SW 1271 (cell line): ENCODE results near the gene NOPCHAP1.

Experiments
- DNase-seq, 2 experiments: peaks; one replicate each; lab custom pipeline; 2025; lab: John Stamatoyannopoulos, UW

The NOPCHAP1 gene

DNA sequence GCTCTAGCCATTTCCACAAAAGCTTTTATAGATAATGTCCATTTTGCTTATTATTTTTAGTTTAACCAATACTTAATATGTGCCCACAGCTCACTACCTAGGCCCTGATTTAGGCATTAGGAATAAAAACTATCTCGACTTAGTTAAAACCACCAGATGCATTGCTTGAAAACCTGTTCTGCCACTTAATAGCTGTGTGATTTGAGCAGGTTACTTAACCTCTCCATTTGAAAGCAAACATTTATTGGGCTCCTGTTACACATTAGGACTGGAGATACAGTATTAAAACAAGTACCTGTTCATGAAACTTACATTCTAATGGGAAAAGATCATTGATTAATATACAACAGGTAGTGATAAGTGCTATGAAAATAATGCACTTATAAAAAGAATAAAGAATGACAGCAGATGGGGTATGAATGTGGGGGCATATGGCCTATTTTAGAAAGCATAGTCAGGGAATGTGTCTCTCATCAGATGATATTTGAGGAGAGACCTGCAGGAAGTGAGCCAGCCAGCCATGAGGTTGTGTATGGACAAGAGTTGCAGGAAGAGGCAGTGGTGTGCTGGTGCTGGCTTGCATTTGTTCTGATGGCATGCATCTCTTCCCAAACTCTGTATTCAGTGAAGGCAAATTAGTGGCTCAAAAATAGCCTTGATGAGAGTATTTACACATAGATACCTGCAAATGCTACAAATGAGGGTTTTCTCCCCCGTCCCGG, 34.3 kb downstream of the NOPCHAP1 start:
- no peak for DNase-seq

DNA sequence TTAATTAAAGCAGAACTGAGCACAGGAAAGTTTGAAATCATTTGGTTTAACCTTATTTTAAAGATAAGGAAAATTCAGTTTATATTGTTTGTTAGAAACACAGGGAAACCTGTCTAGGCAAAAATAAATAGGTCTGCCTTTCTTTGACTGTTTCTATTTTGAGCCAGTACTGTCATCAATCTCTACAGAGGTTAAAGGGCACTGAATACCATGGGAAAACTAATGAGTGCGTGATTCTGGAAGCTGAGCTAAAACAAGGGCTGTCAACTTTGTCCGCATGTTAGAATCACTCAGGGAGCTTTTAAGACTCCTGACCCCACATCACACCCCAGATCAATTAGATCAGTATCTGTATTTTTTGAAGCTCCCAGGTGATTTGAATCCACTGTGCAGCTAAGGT, 38.8 kb downstream of the NOPCHAP1 start:
- DNase-seq: no peak

DNA sequence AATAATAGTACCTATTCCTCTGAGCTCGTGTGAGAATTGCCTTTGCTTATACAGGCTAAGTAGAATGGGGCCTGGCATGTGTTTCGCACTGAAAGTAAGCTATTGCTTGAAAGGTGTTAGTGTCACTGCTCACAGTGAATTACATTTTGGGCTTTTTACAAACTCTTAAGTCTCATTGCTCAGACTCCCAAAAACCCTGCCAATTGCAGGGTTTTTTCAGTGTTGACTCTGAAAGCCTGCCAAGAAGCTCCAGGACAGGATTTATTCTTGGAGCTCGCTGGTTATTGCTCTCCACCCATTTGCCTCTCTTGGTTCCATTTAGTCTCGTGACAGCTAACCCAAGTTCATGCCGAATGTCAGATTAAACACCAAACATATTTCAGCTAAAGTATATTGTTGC, 39.8 kb downstream of the NOPCHAP1 start:
- DNase-seq: no peak

DNA sequence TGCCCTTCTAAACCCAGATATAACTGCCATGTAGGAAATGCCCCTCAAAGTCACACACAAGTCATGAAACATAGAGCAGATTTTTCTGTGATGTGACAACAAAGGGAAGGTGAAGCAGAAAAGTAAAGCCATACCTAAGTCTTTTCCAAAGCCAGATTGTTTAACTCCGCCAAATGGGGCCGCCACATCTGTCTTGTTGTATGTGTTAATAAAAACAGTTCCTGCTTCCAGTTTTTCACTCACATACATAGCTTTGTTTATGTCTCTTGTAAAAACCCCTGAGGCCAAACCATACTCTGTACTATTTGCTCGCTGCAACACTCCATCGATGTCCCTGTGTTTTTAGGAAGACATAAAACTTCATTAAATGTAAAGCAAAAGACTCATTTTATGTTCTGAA, 40.3 kb downstream of the NOPCHAP1 start:
- no peak for DNase-seq

DNA sequence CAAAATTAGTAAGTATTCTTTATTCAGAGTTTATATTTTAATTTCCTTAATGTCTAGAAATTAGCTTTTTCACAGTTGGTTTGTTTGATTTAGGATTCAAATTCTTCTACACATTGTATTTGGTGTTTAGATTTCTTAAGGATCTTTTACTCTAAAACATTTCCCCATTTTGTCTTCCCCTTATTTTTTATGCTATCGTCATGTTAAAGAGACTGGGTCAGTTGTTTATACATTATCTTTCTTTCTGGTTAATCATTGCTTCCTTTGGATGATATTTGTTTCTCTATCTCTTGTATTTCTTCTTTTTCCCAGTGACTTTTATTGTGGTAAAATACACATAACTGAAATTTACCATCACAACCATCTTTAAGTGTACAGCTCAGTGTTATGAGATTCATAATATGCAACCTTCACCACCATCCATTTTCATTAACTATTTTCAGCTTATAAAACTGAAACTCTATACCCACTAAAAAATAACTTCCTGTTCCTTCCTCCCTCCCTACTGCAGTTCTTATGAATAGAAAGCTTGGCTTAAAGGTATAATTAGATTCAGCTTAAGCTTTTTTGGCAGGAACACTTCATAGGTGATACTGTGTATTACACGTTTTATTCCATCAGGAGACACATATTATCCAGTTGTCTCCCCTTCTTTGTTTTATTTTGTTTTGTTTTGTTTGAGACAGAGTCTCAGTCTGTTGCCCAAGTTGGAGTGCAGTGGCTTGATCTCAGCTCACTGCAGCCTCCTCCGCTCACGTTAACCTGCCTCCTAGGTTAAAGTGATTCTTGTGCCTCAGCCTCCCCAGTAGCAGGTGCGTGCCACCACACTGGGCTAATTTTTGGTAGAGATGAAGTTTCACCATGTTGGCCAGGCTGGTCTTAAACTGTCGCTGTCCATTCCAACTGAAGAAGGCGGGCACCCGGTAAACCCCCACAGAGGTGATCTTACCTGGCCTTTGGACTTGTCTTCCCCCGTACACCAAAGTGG, 45.0 kb downstream of the NOPCHAP1 start:
- DNase-seq: no peak

DNA sequence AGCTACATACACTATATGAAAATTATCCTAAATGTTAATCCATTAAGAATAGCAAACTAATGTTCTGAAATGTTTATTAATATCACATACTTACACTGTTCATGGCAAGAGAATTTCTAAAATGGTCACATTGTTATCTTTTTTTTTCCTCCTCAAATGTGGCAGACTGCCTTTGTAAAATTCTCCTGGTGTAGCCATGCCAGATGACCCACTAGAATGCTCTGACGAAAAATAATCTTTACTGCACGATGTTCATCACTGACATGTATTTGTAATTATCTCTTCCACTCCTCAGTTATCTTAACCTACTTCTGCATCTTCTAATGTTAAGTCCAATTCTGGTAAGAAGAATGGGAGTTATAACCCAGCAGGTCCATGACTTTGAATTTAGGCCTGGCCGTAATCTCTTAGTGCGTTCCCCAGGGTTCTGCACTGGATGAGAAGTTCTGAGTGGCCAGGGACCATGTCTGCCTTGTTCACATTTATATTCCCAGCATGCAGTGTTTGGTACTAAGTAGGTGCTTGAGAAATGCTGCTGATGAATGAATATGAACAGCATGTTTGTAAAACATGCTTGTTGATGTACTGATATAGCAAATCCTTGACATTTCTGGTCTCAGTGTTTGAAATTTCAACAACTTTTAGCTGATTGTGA, 46.7 kb downstream of the NOPCHAP1 start:
- no peak for DNase-seq

DNA sequence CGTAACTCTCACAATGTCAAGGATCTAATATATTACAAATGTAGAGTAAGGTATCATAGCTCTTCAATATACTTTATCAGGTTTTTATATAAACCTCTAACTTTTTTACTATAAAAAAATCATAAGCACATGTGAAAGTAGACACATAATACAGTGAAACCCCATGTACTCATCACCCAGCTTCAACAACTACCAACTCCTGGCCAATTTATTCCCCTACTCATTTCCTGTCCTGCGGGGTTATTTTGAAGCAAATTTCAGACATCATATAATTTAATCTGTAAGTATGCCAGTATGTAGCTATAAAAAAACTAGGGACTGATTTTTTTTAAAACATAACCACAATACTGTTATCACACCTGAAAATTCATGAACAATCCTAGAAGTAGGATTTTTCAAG, 47.7 kb downstream of the NOPCHAP1 start:
- DNase-seq: no peak
